DND-41 (cell line): ENCODE measurements around the gene MEGF6.

Source experiments
- CTCF ChIP-seq: IDR thresholded peaks from 2 replicates; pipeline ENCODE4 v1.5.1; 2012; ENCODE audit warnings: borderline replicate concordance, low read length, moderate library complexity, mild to moderate bottlenecking; ENCODE audit not compliant: poor library complexity, severe bottlenecking; ENCODE audit errors: extremely low read depth
- EZH2 ChIP-seq: IDR thresholded peaks from 3 replicates; pipeline ENCODE4 v1.6.1; 2012; ENCODE audit warnings: borderline replicate concordance, low read depth, mild to moderate bottlenecking, moderate library complexity, low read length, inconsistent platforms; ENCODE audit not compliant: severe bottlenecking

- no peak for TF ChIP-seq CTCF
- no peak for TF ChIP-seq EZH2
These were observed 170.4 kb downstream of the MEGF6 start for GRCh38 chr1:3440711-3441409.
